ENCODE measurements around the gene MIA2. TPM values are rescaled to one million over a fixed set of nuclear protein-coding genes. Genes with fewer than 3 reads are reported as not detected.

MIA2 gene
- total and polyA plus RNA-seq, 2 experiments from 2014 or later: 9.5 to 10.9 TPM

DNA sequence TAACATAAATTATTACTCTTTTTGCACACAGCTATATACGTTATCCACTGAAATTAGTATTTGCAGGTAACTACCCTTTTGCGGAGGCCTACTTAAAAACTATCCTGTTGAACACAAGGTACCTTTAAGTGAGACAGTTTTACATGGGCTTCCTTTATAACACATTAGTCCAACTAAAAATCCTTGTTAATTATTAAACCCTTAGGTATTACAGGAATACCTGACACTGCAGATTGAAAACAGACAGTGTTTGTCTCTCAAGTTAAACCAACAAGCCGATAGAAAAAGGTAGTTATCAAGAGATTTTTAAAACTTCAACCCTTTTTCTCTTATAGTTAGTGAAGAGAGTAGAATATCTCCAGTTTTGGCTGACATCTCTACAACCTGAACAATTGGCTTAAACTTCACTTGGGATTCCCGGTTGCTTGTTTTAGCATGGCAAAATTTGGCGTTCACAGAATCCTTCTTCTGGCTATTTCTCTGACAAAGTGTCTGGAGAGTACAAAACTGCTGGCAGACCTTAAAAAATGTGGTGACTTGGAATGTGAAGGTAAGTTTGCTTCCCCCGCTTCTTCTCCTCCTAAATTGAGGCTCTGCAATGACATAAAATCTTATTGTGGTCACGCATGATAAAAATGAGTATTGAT, at the start of gene MIA2 (continued):
- TF ChIP-seq, protein P1, sequence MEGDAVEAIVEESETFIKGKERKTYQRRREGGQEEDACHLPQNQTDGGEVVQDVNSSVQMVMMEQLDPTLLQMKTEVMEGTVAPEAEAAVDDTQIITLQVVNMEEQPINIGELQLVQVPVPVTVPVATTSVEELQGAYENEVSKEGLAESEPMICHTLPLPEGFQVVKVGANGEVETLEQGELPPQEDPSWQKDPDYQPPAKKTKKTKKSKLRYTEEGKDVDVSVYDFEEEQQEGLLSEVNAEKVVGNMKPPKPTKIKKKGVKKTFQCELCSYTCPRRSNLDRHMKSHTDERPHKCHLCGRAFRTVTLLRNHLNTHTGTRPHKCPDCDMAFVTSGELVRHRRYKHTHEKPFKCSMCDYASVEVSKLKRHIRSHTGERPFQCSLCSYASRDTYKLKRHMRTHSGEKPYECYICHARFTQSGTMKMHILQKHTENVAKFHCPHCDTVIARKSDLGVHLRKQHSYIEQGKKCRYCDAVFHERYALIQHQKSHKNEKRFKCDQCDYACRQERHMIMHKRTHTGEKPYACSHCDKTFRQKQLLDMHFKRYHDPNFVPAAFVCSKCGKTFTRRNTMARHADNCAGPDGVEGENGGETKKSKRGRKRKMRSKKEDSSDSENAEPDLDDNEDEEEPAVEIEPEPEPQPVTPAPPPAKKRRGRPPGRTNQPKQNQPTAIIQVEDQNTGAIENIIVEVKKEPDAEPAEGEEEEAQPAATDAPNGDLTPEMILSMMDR (conservative IDR thresholded peaks at IDR 0.05; ENCODE audit: low read depth in 2 of 2): no peak
- TF ChIP-seq ZNF331 (CRISPR knock-in tag; IDR thresholded peaks at IDR 0.05; ENCODE audit: low read depth) (no peak), CREB1 (CRISPR knock-in tag; IDR thresholded peaks at IDR 0.05; ENCODE audit: low read depth) (no peak)

DNA sequence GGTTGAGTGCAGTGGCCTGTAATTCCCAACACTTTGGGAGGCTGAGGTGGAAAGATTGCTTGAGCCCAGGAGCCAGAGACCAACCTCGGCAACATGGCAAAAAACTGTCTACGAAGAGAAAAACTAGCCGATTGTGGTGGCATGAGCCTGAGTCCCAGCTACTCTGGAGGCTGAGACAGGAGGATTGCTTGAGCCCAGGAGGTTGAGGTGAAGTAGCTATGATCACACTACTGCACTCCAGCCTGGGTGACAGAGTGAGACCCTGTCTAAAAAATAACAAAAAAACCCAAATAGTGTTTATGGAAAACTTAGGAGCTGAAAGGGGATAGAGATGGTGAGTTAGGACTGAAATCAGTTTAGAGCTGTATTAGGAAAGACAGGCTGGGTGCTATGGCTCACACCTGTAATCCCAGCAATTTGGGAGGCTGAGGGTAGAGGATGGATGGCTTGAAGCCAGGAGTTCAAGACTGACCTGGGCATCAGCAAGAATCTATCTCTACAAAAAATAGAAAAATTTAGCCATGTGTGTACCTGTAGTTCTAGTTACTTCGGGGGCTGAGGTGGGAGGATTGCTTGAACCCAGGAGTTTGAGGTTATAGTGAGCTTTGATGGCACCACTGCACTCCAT, 49.0 kb upstream of the MIA2 start:
- Histone ChIP-seq H3K4me3 (no peak overlapping the region), H3K36me3 (ENCODE audit: insufficient read depth) (peaks cover 50% of the 10 kb centered on the region), H4K20me1 (replicated peaks; ENCODE audit: insufficient read depth) (peaks cover 25% of the 10 kb centered on the region), H3K27me3 (ENCODE audit: insufficient read depth) (no peaks in the 10 kb centered on the region), H3F3A (replicated peaks; ENCODE audit: low read depth) (peaks cover 52% of the 10 kb centered on the region), H2AFZ (no peak overlapping the region), H3K9me2 (ENCODE audit: insufficient read depth) (no peaks in the 10 kb centered on the region), H3K4me1 (ENCODE audit: insufficient read depth) (peaks cover 19% of the 10 kb centered on the region), H3K79me2 (replicated peaks; ENCODE audit: insufficient read depth) (peaks cover 25% of the 10 kb centered on the region), H3K27ac (ENCODE audit: low read depth) (0 out of 2 replicates have a peak overlapping the region, but pooled peaks have one; percentile 22), H3K4me2 (no peak overlapping the region)
- DNase-seq (ENCODE audit: low spot score) (no peak), ATAC-seq (no peak)
- Mint-ChIP-seq H3K27ac (0 out of 2 replicates have a peak overlapping the region, but pooled peaks have one; percentile 56), H3K4me1 (peaks cover 16% of the 10 kb centered on the region), H3K9me3 (no peaks in the 10 kb centered on the region), H3K36me3 (ENCODE audit: low read depth) (peaks cover 19% of the 10 kb centered on the region), H3K4me3 (no peak overlapping the region), H3K27me3 (ENCODE audit: insufficient read depth, low read depth, poor library complexity) (peaks cover 14% of the 10 kb centered on the region)
- no peak for TF ChIP-seq CREB1 (CRISPR knock-in tag; IDR thresholded peaks at IDR 0.05; ENCODE audit: low read depth)
- TF ChIP-seq POLR2AphosphoS5 (IDR thresholded peaks at IDR 0.05; ENCODE audit: low read depth): peak; percentile 33; the same call in 1 of the 2 replicates
- TF ChIP-seq, protein P1 (conservative IDR thresholded peaks at IDR 0.05; ENCODE audit: low read depth in 2 of 2): no peak
- TF ChIP-seq STAT1 (IDR thresholded peaks at IDR 0.05; ENCODE audit: unreplicated experiment): no peak
- TF ChIP-seq, protein P2, sequence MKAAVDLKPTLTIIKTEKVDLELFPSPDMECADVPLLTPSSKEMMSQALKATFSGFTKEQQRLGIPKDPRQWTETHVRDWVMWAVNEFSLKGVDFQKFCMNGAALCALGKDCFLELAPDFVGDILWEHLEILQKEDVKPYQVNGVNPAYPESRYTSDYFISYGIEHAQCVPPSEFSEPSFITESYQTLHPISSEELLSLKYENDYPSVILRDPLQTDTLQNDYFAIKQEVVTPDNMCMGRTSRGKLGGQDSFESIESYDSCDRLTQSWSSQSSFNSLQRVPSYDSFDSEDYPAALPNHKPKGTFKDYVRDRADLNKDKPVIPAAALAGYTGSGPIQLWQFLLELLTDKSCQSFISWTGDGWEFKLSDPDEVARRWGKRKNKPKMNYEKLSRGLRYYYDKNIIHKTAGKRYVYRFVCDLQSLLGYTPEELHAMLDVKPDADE (IDR thresholded peaks at IDR 0.05): no peak
- no peak for TF ChIP-seq EZH2phosphoT487 (IDR thresholded peaks at IDR 0.05; ENCODE audit: unreplicated experiment)
- TF ChIP-seq, protein P3, sequence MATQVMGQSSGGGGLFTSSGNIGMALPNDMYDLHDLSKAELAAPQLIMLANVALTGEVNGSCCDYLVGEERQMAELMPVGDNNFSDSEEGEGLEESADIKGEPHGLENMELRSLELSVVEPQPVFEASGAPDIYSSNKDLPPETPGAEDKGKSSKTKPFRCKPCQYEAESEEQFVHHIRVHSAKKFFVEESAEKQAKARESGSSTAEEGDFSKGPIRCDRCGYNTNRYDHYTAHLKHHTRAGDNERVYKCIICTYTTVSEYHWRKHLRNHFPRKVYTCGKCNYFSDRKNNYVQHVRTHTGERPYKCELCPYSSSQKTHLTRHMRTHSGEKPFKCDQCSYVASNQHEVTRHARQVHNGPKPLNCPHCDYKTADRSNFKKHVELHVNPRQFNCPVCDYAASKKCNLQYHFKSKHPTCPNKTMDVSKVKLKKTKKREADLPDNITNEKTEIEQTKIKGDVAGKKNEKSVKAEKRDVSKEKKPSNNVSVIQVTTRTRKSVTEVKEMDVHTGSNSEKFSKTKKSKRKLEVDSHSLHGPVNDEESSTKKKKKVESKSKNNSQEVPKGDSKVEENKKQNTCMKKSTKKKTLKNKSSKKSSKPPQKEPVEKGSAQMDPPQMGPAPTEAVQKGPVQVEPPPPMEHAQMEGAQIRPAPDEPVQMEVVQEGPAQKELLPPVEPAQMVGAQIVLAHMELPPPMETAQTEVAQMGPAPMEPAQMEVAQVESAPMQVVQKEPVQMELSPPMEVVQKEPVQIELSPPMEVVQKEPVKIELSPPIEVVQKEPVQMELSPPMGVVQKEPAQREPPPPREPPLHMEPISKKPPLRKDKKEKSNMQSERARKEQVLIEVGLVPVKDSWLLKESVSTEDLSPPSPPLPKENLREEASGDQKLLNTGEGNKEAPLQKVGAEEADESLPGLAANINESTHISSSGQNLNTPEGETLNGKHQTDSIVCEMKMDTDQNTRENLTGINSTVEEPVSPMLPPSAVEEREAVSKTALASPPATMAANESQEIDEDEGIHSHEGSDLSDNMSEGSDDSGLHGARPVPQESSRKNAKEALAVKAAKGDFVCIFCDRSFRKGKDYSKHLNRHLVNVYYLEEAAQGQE (IDR thresholded peaks at IDR 0.05; ENCODE audit: unreplicated experiment): no peak
- TF ChIP-seq NANOG (IDR thresholded peaks at IDR 0.05; ENCODE audit: borderline replicate concordance): no peak
